Measurements from ENCODE around the gene AOPEP.

- no peak for TF ChIP-seq CTCF (IDR thresholded peaks at IDR 0.05)
- no peak for TF ChIP-seq POLR2A (IDR thresholded peaks at IDR 0.05)
These were observed 305.4 kb downstream of the AOPEP start for GRCh38 chr9:95031711-95032461.

All from thyroid gland (tissue), 4 donors.